Neutrophil (primary cell): ENCODE data around the gene TRUB1.

Experiments
- H3K27ac ChIP-seq: fragments of 200-600 bp; sonication (generic); 2 replicates; pipeline ENCODE4 v1.5.1; 2016; ENCODE audit warnings: mild to moderate bottlenecking, moderate library complexity
- H3K27me3 ChIP-seq: fragments of 200-600 bp; sonication (generic); 2 replicates; pipeline ENCODE4 v1.6.0; 2016; ENCODE audit warnings: mild to moderate bottlenecking
- H3K36me3 ChIP-seq: fragments of 200-600 bp; sonication (generic); 2 replicates; pipeline ENCODE4 v1.5.1; 2017
- H3K4me1 ChIP-seq, 2 experiments: fragments of 200-600 bp in 1 of 2; sonication (generic) in 1 of 2; 1 replicate in 1 of 2; 2 replicates in 1 of 2; pipeline versions ENCODE4 v1.5.1 to v1.6.1; 2013 to 2016; ENCODE audit warnings: low read depth in 1 of 2, low read length in 1 of 2, mild to moderate bottlenecking in 1 of 2, moderate library complexity in 1 of 2; ENCODE audit not compliant: control insufficient read depth in 1 of 2, insufficient read depth in 1 of 2
- H3K4me3 ChIP-seq, 2 experiments: fragments of 200-600 bp in 1 of 2; sonication (generic) in 1 of 2; 1 replicate in 1 of 2; 2 replicates in 1 of 2; pipeline ENCODE4 v1.5.1; 2013 to 2016; ENCODE audit warnings: low read depth in 1 of 2, low read length in 1 of 2, mild to moderate bottlenecking in 1 of 2, moderate library complexity in 1 of 2
- H3K9me3 ChIP-seq: fragments of 200-600 bp; sonication (generic); 2 replicates; pipeline ENCODE4 v1.5.1; 2016
- TF ChIP-seq, protein P1 (sequence below): fragments of 200-600 bp; sonication (generic); IDR thresholded peaks from 2 replicates; pipeline ENCODE4 v1.5.1; 2016; ENCODE audit warnings: antibody characterized with exemption

TRUB1 gene

DNA sequence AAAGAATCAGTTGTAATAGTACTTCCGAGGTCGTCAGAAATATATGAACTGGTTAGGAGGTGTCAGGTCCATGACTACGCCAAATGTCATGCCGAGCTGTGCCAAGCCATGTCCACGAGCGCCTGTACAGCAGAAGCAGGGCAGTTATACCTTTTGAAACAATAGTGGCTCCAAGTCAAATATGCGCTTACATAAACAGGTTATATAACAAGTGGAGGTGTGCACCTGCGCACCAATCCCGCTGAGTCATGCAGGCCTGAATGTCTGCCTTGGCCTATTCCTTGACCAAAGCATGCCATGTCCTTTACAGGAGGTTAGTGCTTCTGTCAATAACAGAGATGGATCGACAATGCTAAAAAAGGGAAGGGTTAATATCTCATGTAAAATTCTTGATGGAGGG, 21.3 kb upstream of the TRUB1 start:
- TF ChIP-seq, protein P1, sequence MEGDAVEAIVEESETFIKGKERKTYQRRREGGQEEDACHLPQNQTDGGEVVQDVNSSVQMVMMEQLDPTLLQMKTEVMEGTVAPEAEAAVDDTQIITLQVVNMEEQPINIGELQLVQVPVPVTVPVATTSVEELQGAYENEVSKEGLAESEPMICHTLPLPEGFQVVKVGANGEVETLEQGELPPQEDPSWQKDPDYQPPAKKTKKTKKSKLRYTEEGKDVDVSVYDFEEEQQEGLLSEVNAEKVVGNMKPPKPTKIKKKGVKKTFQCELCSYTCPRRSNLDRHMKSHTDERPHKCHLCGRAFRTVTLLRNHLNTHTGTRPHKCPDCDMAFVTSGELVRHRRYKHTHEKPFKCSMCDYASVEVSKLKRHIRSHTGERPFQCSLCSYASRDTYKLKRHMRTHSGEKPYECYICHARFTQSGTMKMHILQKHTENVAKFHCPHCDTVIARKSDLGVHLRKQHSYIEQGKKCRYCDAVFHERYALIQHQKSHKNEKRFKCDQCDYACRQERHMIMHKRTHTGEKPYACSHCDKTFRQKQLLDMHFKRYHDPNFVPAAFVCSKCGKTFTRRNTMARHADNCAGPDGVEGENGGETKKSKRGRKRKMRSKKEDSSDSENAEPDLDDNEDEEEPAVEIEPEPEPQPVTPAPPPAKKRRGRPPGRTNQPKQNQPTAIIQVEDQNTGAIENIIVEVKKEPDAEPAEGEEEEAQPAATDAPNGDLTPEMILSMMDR, result no peak
- no peak overlapping the region for H3K27ac ChIP-seq
- H3K27me3 ChIP-seq, result no peaks in the 10 kb centered on the region
- no peaks in the 10 kb centered on the region for H3K4me1 ChIP-seq
- H3K9me3 ChIP-seq, result no peaks in the 10 kb centered on the region
- no peaks in the 10 kb centered on the region for H3K36me3 ChIP-seq
- H3K4me3 ChIP-seq, result no peak overlapping the region

DNA sequence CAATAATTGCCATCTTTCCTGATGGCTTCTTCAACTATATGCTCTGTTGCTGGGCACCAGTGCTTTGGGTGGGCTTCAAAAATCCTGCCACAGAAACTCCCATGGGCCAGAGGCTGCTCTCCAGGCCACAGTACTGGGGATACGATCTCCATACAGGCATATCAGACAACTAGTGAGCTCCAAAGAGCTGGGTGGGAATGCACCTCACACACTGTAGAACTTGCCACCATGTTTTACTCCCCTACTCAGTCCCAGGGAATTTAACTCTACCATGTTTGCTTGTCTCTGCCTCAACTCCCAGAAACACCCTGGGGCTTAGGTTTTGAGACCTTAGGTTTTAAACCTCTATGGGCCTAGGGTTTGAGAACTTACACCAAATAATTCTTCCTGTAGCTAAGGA, 20.5 kb upstream of the TRUB1 start:
- Histone ChIP-seq H3K36me3 (no peaks in the 10 kb centered on the region), H3K27me3 (peaks cover 4% of the 10 kb centered on the region), H3K9me3 (no peaks in the 10 kb centered on the region), H3K27ac (no peak overlapping the region), H3K4me3 (no peak overlapping the region), H3K4me1 (no peaks in the 10 kb centered on the region)
- TF ChIP-seq, protein P1, result no peak

DNA sequence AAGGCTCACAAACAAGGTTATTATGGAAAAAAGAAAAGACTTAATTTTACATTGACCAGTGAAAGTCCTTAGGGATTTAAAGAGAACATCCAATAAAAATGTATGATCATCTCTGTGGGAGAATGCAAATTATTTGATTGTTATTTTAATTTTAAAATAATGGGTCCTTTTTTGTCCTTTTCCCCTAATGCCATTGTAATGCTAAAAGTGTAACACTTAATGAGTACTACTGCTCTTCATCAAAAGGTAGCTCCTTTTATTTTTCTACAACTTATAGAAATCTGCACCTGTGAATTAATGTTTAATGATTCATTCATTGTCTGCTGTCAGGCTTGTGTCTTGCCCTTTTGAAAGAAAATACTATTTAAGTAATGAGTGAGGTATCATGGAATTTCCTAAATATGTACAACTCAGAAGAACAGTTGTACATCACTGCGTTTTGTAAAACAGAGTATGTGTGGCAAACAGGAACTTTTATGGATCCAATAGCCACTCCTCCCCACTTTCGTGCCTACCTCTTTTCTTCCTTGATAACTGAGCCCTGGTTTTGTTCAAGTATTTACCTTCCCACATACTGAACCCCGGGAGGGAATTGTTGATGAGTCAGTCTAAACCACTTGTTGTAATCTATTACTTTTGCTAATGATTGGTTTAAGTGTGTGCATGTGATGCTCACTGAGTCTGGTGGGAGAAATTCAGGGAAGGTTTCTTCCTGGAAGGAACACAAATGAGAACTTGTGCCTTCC, 19.9 kb upstream of the TRUB1 start:
- TF ChIP-seq, protein P1, result no peak
- no peaks in the 10 kb centered on the region for H3K4me1 ChIP-seq
- H3K36me3 ChIP-seq, result no peaks in the 10 kb centered on the region
- no peak overlapping the region for H3K4me3 ChIP-seq
- H3K27me3 ChIP-seq, result peaks cover 6% of the 10 kb centered on the region
- H3K27ac ChIP-seq, result no peak overlapping the region
- no peaks in the 10 kb centered on the region for H3K9me3 ChIP-seq

DNA sequence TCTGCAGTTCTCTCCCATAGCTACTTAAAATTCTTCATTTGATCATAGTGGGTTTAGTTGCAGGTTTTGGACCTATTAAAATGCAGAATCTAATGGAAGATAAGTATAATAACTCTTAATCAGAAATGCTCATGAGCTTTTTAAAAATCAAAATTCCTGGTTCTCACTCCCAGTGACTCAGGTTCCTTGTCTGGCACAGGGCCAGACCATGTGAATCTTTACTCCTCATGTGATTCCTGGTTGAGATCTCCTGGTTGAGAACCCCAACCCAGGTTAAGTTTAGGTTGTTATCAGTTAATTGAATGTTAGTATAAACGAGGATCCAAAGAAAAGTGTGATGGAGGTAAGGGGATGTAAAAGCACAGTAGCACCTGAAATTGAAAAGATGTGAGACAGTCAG, 17.5 kb upstream of the TRUB1 start:
- TF ChIP-seq, protein P1, result no peak

DNA sequence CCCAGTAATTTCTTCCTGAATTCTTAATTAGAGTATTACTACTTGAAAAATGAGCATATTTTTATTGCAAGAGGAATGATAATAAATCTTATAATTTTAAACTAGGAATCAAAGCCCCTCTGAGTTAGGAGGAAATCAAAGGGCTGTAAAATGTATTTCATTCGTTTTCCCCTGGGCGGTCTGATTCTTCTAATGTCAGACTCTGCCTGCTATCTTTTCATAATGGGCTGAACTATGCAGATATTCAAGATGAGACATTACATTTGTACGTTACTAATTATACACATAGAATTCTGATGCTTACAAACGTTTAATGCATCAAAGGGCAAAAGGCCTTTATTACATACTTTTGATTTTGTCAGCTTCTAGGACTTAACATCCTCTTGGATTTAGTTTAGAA, 16.0 kb upstream of the TRUB1 start:
- Histone ChIP-seq H3K4me3 (no peak overlapping the region), H3K27ac (no peak overlapping the region), H3K27me3 (peaks cover 12% of the 10 kb centered on the region), H3K9me3 (no peaks in the 10 kb centered on the region), H3K36me3 (no peaks in the 10 kb centered on the region), H3K4me1 (no peaks in the 10 kb centered on the region)
- TF ChIP-seq, protein P1, result no peak

More for the DNA sequence above, 17.5 kb upstream of the TRUB1 start:
- H3K4me3 ChIP-seq, result no peak overlapping the region
- H3K4me1 ChIP-seq, result no peaks in the 10 kb centered on the region
- H3K9me3 ChIP-seq, result no peaks in the 10 kb centered on the region
- H3K27ac ChIP-seq, result no peak overlapping the region
- no peaks in the 10 kb centered on the region for H3K36me3 ChIP-seq
- peaks cover 6% of the 10 kb centered on the region for H3K27me3 ChIP-seq
